AML-193 (cell line): ENCODE data around the gene ABCB8.
"Not testable (repeated sequence)": the region's sequence is repeated elsewhere in the genome, so short reads cannot be mapped to it uniquely, and the experiment has no call there.

ENCODE experiments used
- DNase-seq, 2 experiments: peaks; one replicate each; lab custom pipeline; 2025; lab: John Stamatoyannopoulos, UW

The ABCB8 gene

DNA sequence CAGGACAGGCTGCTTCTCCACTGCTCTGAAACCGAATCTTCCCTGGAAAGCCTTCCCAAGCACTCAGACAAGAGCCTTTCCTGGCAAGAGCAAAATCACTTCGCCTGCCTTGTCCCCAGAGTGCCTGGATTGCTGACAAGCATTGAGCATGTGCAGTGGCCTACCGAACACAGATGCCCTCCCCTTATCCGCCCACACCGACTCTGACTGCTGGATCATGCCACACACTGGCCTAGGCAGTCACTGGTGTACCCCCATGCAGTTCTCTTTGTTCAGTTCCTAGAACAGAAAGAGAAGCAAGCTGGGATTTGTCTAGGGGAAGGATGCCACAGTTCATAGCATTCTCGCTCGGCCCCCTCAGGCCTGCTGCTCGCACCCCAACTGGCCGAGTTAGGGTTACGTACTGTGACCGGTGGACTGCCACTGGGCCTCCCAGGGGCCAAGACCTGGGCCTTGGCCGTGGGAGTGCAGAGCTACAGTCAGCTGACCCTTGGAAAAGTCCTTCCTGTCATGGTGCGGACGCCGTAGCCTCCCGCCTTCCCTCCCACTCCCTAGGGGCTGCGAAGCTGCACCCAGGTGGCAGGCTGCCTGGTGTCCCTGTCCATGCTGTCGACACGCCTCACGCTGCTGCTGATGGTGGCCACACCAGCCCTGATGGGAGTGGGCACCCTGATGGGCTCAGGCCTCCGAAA lies 6.9 kb downstream of the ABCB8 start:
- DNase-seq, result no peak

DNA sequence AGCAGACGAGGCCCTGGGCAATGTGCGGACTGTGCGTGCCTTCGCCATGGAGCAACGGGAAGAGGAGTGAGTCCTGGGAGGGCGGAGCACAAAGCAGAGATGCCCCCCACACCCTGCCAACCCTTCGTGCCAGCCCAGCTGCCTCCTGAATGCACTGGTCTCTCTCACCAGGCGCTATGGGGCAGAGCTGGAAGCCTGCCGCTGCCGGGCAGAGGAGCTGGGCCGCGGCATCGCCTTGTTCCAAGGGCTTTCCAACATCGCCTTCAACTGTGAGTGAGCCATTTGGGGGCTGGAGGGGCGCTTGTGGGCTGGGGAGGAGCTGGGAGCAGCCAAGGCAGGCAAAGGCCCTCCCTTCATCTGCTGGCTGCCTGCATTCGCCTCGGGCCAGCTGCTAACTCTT lies 7.7 kb downstream of the ABCB8 start:
- DNase-seq, result no peak

DNA sequence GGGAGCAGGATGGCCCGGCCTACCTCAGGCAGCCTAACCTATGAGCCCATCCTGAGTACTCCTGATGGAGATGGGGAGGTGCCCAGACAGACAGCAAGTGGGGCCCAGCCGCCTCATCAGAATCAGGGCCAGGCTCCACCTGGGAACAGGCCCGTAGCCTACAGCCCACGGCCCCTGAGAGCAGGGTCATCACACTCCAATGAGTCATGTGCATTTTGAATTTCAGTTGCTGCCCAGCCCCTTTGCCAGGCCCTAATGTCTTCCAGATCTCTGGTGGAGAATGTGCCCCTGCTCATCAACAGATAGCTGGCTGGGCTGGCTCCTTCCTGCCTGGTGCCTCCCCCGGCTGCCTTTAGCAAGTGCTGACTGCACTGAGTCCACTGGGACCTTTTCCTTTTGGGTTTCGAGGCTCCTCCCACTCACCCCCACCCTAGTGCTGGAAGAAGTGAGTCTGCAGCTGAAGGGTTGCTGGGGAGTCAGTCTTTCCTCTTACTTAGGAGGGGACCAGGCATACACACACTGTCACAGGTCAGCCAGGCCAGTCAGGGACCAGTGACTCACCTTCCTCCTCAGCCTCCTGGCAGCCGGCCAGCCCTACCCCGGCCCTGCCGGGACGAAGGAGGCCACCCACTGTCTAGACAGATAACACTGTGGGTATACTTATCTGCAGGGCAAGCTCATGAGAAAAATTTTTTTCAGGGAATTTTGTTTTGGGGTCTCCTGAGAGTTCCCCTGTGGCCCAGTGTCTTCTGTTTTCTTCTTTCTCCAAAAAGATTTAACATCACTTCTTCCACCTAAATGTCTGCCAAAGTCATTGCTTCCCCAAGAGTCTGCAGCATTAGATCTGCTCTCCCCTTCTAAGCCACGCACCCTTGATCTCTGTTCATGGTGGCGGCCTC lies 10.9 kb downstream of the ABCB8 start:
- peak; percentile 51 to 55 for DNase-seq

DNA sequence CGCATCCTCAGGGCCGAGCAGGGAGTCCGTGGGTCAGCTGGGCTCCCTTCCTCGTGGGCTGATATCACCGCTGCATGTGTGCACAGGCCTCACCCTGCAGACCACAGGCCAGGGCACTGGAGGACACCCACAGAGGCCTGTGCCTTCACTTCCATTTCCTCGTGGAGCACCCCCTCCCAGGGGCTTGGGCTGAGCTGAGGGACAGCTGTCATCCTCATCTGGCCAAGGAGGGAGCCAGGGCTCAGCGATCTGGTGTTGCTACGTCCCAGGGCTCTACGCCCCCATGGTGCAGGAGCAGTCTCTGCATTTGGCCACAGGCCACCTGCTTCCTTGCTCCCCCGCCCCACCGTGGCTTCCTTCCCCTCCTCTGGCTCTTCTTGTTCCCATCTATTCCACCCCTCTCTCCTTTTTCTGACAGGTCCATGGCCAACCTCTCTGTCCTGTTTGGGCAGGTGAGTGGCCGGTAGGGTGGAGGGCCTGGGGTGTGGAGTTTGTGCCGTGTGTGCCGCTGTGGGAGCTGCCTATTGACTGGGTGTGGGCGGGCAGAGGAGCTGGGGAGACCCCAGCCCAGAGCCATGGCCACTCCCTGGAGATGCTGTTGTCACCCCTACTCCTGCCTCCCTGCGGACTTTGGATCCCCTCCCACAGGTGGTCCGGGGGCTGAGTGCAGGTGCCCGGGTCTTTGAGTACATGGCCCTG lies 11.7 kb downstream of the ABCB8 start:
- DNase-seq, result no peak

DNA sequence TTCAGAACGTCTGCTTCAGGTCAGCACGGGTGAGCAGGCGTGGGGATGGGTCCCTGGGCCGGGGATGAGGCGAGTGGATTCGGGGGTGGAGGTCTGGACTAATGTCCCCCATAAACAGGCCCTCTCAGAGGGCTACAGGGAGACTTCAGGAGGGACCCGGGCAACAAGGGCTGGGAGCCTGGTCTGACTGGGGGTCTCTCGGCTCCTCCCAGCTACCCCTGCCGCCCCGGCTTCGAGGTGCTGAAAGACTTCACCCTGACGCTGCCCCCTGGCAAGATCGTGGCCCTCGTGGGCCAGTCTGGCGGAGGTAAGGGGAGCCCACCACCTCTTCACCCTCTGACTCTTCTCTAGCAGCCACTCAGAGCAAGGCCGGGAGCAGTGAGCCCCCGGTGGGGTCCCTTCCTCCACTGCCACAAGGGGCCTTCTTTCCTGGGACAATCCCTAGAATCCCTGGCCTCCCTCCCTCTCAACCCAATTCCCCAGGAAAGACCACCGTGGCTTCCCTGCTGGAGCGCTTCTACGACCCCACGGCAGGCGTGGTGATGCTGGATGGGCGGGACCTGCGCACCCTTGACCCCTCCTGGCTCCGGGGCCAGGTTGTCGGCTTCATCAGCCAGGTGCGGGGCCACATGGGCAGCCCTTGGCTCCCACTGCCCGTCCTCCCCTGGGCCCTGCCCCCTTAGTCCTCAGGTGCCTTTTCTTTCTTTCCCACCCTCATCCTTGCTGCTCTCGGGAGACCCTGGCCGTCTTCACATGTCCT lies 12.5 kb downstream of the ABCB8 start:
- DNase-seq, result no peak

DNA sequence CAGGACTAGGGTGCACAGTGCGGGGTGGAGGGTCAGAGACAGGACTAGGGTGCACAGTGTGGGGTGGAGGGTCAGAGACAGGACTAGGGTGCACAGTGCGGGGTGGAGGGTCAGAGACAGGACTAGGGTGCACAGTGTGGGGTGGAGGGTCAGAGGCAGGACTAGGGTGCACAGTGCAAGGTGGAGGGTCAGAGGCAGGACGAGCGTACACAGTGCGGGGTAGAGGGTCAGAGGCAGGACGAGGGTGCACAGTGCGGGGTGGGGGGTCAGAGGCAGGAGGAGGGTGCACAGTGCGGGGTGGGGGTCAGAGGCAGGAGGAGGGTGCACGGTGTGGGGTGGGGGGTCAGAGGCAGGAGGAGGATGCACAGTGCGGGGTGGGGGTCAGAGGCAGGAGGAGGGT lies 15.2 kb downstream of the ABCB8 start:
- not testable (repeated sequence) for DNase-seq

DNA sequence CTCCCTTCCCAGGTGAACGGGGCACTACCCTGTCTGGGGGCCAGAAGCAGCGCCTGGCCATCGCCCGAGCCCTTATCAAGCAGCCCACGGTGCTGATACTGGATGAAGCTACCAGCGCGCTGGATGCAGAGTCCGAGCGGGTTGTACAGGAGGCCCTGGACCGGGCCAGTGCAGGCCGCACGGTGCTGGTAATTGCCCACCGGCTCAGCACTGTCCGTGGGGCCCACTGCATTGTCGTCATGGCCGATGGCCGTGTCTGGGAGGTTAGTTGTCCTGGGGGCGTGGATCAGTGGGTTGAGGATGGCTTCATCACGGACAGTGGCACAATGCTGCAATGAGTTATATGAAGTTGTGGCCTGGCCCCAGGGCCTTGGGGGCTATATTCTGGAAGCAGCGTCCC lies 15.7 kb downstream of the ABCB8 start:
- no peak for DNase-seq

DNA sequence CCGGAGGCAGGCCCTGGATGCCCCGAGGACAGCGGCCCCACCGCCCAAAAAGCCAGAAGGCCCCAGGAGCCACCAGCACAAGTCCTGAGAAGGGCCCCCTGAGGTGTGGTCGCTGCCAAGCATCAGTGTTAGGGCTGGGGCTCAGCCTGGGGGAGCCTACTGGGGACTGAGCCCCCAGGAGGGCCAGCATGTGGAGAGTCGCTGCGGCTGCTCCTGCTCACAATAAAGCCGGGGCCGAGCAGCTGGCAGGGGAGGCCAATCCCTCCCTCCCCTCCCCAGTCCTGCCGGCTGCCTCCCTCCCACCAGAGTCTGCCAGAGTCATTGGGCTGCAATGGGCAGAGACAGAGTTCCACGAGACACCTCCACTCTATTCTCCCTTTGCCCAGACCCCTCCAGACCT lies 17.0 kb downstream of the ABCB8 start:
- no peak for DNase-seq

DNA sequence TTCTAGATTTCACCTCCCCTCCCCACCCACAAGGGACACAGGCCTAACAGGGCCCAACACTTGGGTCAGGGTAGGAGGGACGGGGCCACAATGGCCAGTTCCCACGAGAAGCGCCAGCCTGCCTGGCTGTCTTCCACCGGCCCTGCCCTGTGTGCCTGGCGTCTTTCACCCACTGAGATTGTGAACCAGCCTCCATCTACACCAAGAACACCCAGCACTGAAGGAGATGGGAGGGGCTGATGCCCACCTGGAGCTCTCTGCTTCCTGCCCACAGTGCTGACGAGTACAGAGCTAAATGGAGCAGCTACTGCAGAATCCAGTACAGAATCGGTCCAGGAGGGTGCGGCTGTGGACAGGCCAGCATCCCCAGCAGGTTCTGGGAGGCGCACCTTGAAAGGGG lies 17.7 kb downstream of the ABCB8 start:
- DNase-seq, result no peak

DNA sequence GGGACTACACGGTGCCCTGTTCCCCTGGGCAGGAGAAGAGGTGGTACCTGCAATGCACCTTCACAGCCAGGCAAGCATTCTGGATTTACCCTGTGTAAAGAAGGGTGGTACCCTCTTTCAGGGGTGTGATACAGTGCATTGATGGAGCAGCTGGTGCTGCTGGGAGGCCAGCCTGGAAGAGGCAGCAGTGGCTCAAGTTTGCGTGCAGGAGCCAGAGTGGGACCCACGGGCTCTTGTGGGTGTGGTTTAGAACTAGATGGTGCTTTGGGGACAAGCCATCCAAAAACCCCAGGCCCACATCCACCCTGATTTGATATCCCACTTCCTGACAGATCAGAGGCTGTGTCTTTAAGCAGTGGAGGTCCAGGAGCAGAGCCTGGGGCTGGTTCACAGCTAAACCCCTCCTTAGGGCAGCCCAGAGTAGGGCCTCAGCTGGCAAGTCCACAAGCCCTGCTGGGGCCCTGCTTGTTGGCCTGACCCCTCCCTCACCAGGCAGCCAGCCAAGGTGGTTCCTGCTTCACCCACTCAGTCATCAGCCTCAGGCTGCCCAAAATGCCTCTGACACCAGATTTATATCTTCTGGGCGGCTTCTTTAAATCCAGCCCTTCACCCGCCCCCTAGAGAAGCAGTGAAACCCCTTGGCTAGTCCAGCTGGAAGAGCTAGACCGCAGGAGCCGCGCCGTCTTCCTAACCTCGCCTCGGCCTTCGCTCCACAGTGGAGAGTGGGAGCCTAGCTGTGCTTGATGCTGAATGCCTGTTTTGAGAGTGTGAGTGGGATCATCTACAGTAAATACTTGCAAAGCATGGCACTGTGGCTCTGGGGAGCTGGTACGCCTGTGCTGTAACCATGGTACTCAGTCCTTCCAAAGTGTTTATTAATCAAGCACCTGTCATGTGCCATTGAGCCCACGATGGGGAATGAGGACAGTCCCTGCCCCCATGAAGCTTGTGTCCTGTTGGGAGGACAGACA lies 18.6 kb downstream of the ABCB8 start:
- DNase-seq, result no peak

DNA sequence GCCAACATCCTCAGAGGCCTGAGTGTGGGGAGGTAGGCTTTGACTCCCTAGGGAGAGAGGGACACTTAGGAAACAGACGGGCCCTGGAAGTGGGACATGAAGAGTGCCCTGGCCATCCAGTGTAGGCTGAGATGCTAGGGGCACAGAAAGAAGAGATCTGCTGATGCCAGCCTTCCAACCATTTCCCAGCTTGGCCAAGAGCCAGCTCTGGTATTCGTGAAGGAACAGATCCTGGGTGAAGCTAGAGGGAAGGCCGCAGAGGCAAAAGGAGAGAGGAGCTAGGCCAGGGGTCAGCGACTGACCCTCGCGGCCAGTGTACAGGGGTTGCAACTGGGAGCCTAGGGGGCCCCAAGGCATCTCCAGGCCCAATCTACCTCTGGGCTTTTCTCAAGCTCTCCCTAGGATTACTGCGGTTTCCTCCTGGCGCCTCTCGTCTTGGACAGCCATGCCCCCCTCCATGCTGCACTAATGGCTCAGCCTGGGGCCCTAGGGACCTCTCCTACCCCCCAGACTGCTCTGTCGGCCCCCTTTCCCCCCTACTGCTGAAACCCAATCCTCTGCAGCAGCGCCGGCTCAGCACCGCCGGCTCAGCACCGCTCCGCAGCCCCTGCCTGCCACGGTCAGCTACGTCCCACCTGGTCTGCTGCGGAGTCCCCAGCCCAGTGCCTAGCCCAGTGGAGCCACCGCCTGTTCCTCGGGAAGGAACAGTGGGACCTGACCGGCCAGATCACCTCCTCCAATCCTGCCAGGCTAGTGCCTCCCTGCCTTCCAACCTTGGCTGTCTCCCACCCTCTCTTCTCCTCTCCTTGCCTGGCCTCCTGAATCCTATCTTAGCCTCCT lies 19.9 kb downstream of the ABCB8 start, which contains the start of gene ASIC3:
ASIC3 (plus strand) TSS at position 556 of the 840 bp plus-strand sequence. CDS start 355 bp downstream, outside the sequence.
- DNase-seq, result no peak

DNA sequence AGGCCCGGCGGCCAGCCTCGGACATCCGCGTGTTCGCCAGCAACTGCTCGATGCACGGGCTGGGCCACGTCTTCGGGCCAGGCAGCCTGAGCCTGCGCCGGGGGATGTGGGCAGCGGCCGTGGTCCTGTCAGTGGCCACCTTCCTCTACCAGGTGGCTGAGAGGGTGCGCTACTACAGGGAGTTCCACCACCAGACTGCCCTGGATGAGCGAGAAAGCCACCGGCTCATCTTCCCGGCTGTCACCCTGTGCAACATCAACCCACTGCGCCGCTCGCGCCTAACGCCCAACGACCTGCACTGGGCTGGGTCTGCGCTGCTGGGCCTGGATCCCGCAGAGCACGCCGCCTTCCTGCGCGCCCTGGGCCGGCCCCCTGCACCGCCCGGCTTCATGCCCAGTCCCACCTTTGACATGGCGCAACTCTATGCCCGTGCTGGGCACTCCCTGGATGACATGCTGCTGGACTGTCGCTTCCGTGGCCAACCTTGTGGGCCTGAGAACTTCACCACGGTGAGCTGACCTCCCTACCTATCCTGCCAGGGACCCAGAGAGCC lies 20.7 kb downstream of the ABCB8 start:
- no peak for DNase-seq

DNA sequence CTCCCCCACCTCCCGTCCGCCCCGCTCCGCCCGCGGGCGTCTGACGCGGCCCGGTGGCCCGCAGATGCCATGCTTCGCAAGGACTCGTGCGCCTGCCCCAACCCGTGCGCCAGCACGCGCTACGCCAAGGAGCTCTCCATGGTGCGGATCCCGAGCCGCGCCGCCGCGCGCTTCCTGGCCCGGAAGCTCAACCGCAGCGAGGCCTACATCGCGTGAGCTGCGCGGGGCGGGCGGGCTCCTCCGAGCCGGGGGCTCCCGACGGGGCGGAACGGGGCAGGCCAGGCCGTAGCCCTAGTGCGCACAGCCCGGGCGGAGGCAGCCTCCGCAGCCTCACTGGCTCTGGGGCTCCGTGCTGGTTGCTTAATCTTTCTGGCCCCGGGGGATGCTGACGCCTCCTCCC lies 22.9 kb downstream of the ABCB8 start:
- DNase-seq, result no peak

DNA sequence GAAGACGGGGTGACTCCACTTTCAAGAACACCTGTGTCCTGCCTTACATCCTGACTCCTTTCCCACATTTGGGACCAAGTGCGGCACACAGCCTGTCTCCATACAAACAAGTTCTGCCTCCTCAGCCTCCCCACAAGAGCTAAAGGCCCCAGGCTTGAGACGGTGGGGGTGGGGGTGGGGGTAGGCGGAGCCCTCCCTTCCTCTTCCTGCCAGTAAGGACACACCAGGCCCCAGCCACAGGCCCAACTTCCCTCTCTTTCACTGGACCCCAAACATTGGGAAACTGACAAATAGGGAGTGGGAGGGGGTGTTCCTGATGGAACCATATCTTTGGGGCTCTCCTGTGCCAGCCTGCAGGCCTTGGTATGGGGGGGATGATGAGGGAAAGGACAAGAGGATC lies 24.8 kb downstream of the ABCB8 start:
- DNase-seq, result peak; percentile 22 to 27

DNA sequence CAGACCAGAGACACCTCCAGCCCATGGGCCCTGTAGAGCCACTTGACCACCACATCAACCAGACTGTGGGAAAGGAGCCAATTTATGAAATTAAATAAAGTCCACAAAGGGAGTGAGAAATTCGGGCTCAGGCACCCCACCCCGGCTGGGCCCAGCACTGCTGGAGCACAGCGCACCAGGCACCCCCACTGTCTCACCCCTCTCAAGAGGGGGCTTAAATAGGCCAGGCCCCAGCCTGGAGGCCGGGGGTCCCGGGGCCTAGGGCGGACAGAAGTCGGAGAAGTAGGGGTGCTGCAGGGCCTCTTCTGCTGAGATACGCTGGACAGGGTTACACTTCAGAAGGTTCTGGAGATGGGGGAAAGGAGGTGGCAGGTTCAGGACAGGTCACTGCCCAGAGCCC lies 25.5 kb downstream of the ABCB8 start:
- no peak for DNase-seq

DNA sequence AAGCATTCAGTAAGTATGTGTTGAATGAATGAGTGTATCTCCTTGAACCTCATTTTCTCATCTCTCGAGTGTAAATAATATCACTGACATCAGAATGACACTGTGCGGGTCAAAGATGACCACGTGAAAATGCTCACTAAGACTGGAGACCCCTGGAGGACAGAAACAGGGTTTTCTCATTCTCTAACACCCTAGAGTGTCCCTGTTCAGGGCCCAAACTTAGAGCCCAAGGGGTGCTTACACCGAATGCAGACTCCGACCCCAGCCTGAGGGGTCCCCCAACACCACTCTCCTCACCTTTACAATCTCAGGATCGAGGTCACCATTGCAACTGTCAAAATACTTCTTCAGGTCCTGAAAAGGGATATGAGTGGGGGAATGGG lies 28.0 kb downstream of the ABCB8 start:
- no peak for DNase-seq

DNA sequence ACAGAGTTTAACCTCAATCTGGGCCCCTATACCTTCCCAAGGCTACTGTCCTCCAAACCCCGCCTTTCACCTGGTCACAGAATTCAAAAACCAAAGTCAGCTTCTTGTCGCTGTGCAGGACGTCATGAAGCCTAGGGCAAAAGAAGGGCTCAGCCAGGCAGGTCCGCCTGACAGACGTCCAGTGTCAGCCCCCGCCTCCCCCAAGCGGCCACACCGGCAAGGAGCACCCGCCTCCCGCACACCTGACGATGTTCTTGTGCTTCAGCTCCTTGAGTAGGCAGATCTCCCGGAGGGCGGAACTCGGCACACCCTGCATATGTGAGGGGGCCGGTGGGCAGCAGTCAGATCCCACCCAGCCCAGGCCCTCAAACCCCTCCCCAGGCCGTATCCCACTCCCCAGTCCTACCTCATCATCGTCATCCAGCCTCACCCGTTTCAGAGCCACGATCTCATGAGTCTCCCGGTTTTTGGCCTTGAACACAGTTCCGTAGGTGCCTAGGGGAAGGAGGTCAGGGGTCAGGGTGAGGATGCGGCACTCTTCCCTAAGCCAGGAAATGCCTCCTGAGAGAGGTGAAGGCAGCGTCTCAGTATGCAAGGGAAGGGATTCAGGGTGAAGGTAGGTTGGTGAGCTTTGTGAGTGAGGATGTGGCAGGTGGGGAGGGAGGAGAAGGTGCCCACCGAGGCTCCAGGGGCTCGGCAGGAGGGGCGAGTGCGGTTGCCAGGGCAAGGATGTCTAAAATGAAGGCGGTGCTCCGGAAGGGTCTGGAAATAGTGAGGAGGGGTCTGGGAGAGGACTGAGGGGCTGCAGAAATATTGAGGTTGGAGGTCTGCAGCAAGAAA lies 28.6 kb downstream of the ABCB8 start:
- DNase-seq, result no peak

DNA sequence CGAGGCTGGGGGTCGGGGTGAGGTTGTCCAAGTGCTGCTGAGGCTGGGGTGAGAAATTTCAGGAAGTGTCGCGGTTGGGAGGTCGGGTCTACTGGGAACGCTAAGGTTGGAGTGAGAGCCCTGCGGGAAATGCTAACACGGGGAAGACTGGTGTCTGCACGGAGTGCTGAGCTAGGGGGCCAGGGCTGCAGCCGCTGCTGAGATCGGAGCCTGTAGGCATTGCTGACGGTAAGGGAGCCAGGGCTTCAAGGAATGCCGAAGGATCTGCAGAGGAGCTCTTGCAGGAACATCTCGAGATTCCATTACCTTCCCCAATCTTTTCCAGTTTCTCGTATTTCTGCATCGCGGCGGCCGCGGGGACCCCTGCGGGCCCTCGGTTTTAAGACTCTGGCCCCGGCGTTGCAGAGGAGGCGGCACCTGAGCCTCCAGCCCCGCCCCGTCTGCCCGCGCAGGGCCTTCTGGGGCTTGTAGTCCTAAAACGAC lies 29.3 kb downstream of the ABCB8 start, which contains the start of gene CDK5:
CDK5 (minus strand) TSS at position 392 of the 483 bp plus-strand sequence; CDS start at position 343, 49 bp downstream.
- peak in 1 of 2 experiments; percentile 43 for DNase-seq
